Activated naive CD8-positive, alpha-beta T cell treated with anti-CD3 and anti-CD28 coated beads, Interleukin-2, amount 10 ng/mL, durations not matched to agents 7 days and 5 days (primary cell): Measurements from ENCODE around the gene RELA. TPM values are rescaled to one million over a fixed set of nuclear protein-coding genes. Genes with fewer than 3 reads are reported as not detected.
A peak's percentile ranks its signal among the peaks of the same experiment; 100 is the strongest.

Experiments used
- ATAC-seq: fragments of 150-1000 bp; cut with Tn5 transposase; one replicate; pipeline ENCODE4 v1.10.0; 2021; ENCODE audit warnings: low read depth, moderate library complexity
- POLR2A ChIA-PET: fragments of 350-600 bp; sonication (Branson Sonifier 250); formaldehyde crosslinking; loops from one replicate; lab custom pipeline; 2021; ENCODE audit warnings: antibody characterized with exemption; lab: Charles Lee
- DNase-seq: peaks from one replicate; pipeline ENCODE4 v3.0.0; 2021
- H3K27ac Mint-ChIP-seq: one replicate; pipeline ENCODE4 v1.8.0; 2022; ENCODE audit warnings: mild to moderate bottlenecking, mixed read lengths
- H3K27me3 Mint-ChIP-seq: one replicate; pipeline ENCODE4 v1.8.0; 2022; ENCODE audit warnings: mild to moderate bottlenecking, moderate library complexity, mixed read lengths
- H3K36me3 Mint-ChIP-seq: one replicate; pipeline ENCODE4 v1.8.0; 2021; ENCODE audit warnings: mild to moderate bottlenecking, mixed read lengths
- H3K4me1 Mint-ChIP-seq: one replicate; pipeline ENCODE4 v1.8.0; 2021; ENCODE audit warnings: mixed read lengths
- H3K4me3 Mint-ChIP-seq: one replicate; pipeline ENCODE4 v1.8.0; 2022; ENCODE audit warnings: mild to moderate bottlenecking, moderate library complexity, mixed read lengths
- H3K9me3 Mint-ChIP-seq: one replicate; pipeline ENCODE4 v1.8.0; 2021; ENCODE audit warnings: mixed read lengths
- total RNA-seq, 2 experiments: library from RNA; stranded (reverse); gene quantifications; one replicate each; pipeline ENCODE4 v1.2.3, GENCODE V29; 2021

Gene RELA
- total RNA-seq, 2 experiments from 2014 or later = 112 to 117 TPM

- POLR2A ChIA-PET = interaction anchor here (0.8 to 4.6 kb wide), 5 partner anchors 14 to 41 kb away, joined by 3 to 25 read pairs (median 3); partner anchors contain the start of gene SIPA1
- no peaks in the 10 kb centered on the region for H3K27me3 Mint-ChIP-seq
- DNase-seq (no peak), ATAC-seq (no peak)
- H3K4me1 Mint-ChIP-seq = peaks cover 17% of the 10 kb centered on the region
- H3K4me3 Mint-ChIP-seq = no peak overlapping the region
- no peaks in the 10 kb centered on the region for H3K9me3 Mint-ChIP-seq
- H3K27ac Mint-ChIP-seq = no peak overlapping the region
- H3K36me3 Mint-ChIP-seq = peaks cover 17% of the 10 kb centered on the region
Measured at GRCh38 chr11:65617990-65618751, 44.5 kb downstream of the RELA start.

- no peak for DNase-seq
- Mint-ChIP-seq H3K27ac (peak overlapping the region; percentile 94), H3K4me1 (peaks cover 18% of the 10 kb centered on the region), H3K36me3 (peaks cover 17% of the 10 kb centered on the region), H3K9me3 (no peaks in the 10 kb centered on the region), H3K27me3 (no peaks in the 10 kb centered on the region), H3K4me3 (peak overlapping the region; percentile 97)
- POLR2A ChIA-PET = interaction anchor here (0.8 to 4.6 kb wide), 10 partner anchors 8 to 241 kb away, joined by 3 to 25 read pairs (median 4); partner anchors contain the start of genes EHBP1L1, FAM89B and SIPA1
- ATAC-seq = no peak
Measured at GRCh38 chr11:65617136-65617850, 45.4 kb downstream of the RELA start.

- H3K4me3 Mint-ChIP-seq = peak overlapping the region; percentile 97
- no peaks in the 10 kb centered on the region for H3K27me3 Mint-ChIP-seq
- ATAC-seq (no peak), DNase-seq (no peak)
- no peaks in the 10 kb centered on the region for H3K9me3 Mint-ChIP-seq
- H3K27ac Mint-ChIP-seq = peak overlapping the region; percentile 94
- H3K4me1 Mint-ChIP-seq = peaks cover 20% of the 10 kb centered on the region
- H3K36me3 Mint-ChIP-seq = peaks cover 15% of the 10 kb centered on the region
- POLR2A ChIA-PET = interaction anchor here (0.7 to 4.6 kb wide), 9 partner anchors 9 to 242 kb away, joined by 3 to 25 read pairs (median 4); partner anchors contain the start of genes EHBP1L1, FAM89B and SIPA1
Measured at GRCh38 chr11:65616575-65617001, 46.1 kb downstream of the RELA start.

GRCh38 chr11:65615950-65616574 is 46.7 kb downstream of the RELA start:
- DNase-seq = no peak
- Mint-ChIP-seq H3K27ac (peak overlapping the region; percentile 96), H3K9me3 (no peaks in the 10 kb centered on the region), H3K4me1 (peaks cover 21% of the 10 kb centered on the region), H3K4me3 (peak overlapping the region; percentile 97), H3K36me3 (peaks cover 13% of the 10 kb centered on the region), H3K27me3 (no peaks in the 10 kb centered on the region)
- ATAC-seq = no peak
- POLR2A ChIA-PET = interaction anchor here (0.7 to 4.6 kb wide), 22 partner anchors 9 to 436 kb away, joined by 3 to 36 read pairs (median 6); partner anchors contain the start of genes BANF1, CCDC85B, EHBP1L1 and EIF1AD

GRCh38 chr11:65615229-65615949 is 47.3 kb downstream of the RELA start, which contains the start of gene PCNX3:
TSS of gene PCNX3 (plus strand) at chr11:65615776. CDS start at chr11:65616312, 536 bp downstream.
- Mint-ChIP-seq H3K27me3 (no peaks in the 10 kb centered on the region), H3K27ac (peak within 1 kb of the TSS; percentile 96), H3K9me3 (no peaks in the 10 kb centered on the region), H3K4me3 (peak within 1 kb of the TSS; percentile 97), H3K36me3 (peaks cover 12% of the 10 kb centered on the region), H3K4me1 (peaks cover 22% of the 10 kb centered on the region)
- POLR2A ChIA-PET = interaction anchor here (0.5 to 4.6 kb wide), 32 partner anchors 10 to 1786 kb away, joined by 3 to 36 read pairs (median 5); partner anchors contain the start of genes BANF1, CCDC85B, EHBP1L1 and EIF1AD
- peak; percentile 97 for DNase-seq
- ATAC-seq = peak; percentile 85

GRCh38 chr11:65613091-65613928 is 49.4 kb downstream of the RELA start:
- DNase-seq = no peak
- H3K36me3 Mint-ChIP-seq = peaks cover 11% of the 10 kb centered on the region
- POLR2A ChIA-PET = interaction anchor here (0.5 to 4.6 kb wide), 13 partner anchors 9 to 246 kb away, joined by 3 to 25 read pairs (median 5); partner anchors contain the start of genes FAM89B, RELA and ZNRD2

GRCh38 chr11:65612691-65613090 is 50.0 kb downstream of the RELA start:
- Mint-ChIP-seq H3K36me3 (peaks cover 11% of the 10 kb centered on the region), H3K27ac (peak overlapping the region; percentile 90), H3K9me3 (no peaks in the 10 kb centered on the region), H3K4me1 (peaks cover 28% of the 10 kb centered on the region), H3K4me3 (peak overlapping the region; percentile 96), H3K27me3 (no peaks in the 10 kb centered on the region)
- ATAC-seq (no peak), DNase-seq (no peak)
- POLR2A ChIA-PET = interaction anchor here (0.5 to 2.8 kb wide), 10 partner anchors 9 to 247 kb away, joined by 3 to 13 read pairs (median 4); partner anchors contain the start of genes RELA and ZNRD2

More at GRCh38 chr11:65613091-65613928, 49.4 kb downstream of the RELA start:
- H3K27ac Mint-ChIP-seq = peak overlapping the region; percentile 96
- H3K27me3 Mint-ChIP-seq = no peaks in the 10 kb centered on the region
- H3K4me1 Mint-ChIP-seq = peaks cover 28% of the 10 kb centered on the region
- no peaks in the 10 kb centered on the region for H3K9me3 Mint-ChIP-seq
- H3K4me3 Mint-ChIP-seq = peak overlapping the region; percentile 96
- ATAC-seq = no peak

GRCh38 chr11:65611758-65612603 is 50.7 kb downstream of the RELA start:
- Mint-ChIP-seq H3K4me3 (peak overlapping the region; percentile 96), H3K4me1 (peaks cover 27% of the 10 kb centered on the region), H3K36me3 (peaks cover 8% of the 10 kb centered on the region), H3K27ac (peak overlapping the region; percentile 90), H3K27me3 (no peaks in the 10 kb centered on the region), H3K9me3 (no peaks in the 10 kb centered on the region)
- DNase-seq (no peak), ATAC-seq (no peak)
- POLR2A ChIA-PET = interaction anchor here (0.5 to 2.1 kb wide), 6 partner anchors 8 to 248 kb away, joined by 3 to 8 read pairs (median 4); partner anchors contain the start of gene RELA

GRCh38 chr11:65611028-65611757 is 51.5 kb downstream of the RELA start:
- POLR2A ChIA-PET = interaction anchor here (1.3 to 2.1 kb wide), 3 partner anchors 14 to 42 kb away, joined by 4 to 8 read pairs (median 7); partner anchors contain the start of gene SIPA1
- no peak for ATAC-seq
- Mint-ChIP-seq H3K4me3 (peak overlapping the region; percentile 52), H3K4me1 (peaks cover 20% of the 10 kb centered on the region), H3K27ac (peak overlapping the region; percentile 47), H3K9me3 (no peaks in the 10 kb centered on the region), H3K27me3 (no peaks in the 10 kb centered on the region), H3K36me3 (peaks cover 6% of the 10 kb centered on the region)
- DNase-seq = no peak

- Mint-ChIP-seq H3K27me3 (no peaks in the 10 kb centered on the region), H3K4me3 (no peak overlapping the region), H3K9me3 (no peaks in the 10 kb centered on the region), H3K27ac (peak overlapping the region; percentile 73), H3K4me1 (peaks cover 20% of the 10 kb centered on the region), H3K36me3 (peaks cover 6% of the 10 kb centered on the region)
- POLR2A ChIA-PET = interaction anchor here (1.3 to 1.8 kb wide), 3 partner anchors 13 to 28 kb away, joined by 3 to 7 read pairs (median 4); partner anchors contain the start of gene SIPA1
- ATAC-seq = no peak
- no peak for DNase-seq
Measured at GRCh38 chr11:65610404-65610803, 52.3 kb downstream of the RELA start.
